Calu3 (cell line): ENCODE data around the gene CASP2. TPM values are rescaled to one million over a fixed set of nuclear protein-coding genes. Genes with fewer than 3 reads are reported as not detected.

Experiments
- BruUV-seq: library from RNA; stranded (reverse); fragments of 400-500 nt; replicated peaks from 2 replicates; lab custom pipeline; 2021; lab: Mats Ljungman, UMichigan
- CTCF ChIA-PET: fragments of 300-600 bp; sonication (Branson Sonifier 250); formaldehyde crosslinking; loops from one replicate; lab custom pipeline; 2022; ENCODE audit warnings: antibody characterized with exemption; lab: Charles Lee
- DNase-seq: peaks from one replicate; pipeline ENCODE4 v3.0.0; 2022
- H3K27ac Mint-ChIP-seq: one replicate; pipeline ENCODE4 v1.8.0; 2022; ENCODE audit warnings: mixed read lengths; ENCODE audit not compliant: unreplicated experiment
- H3K27me3 Mint-ChIP-seq: one replicate; pipeline ENCODE4 v1.8.0; 2022; ENCODE audit warnings: mixed read lengths; ENCODE audit not compliant: unreplicated experiment
- H3K36me3 Mint-ChIP-seq: one replicate; pipeline ENCODE4 v1.8.0; 2022; ENCODE audit warnings: mild to moderate bottlenecking, moderate library complexity, mixed read lengths; ENCODE audit not compliant: insufficient read depth, unreplicated experiment
- H3K4me1 Mint-ChIP-seq: one replicate; pipeline ENCODE4 v1.8.0; 2022; ENCODE audit warnings: mild to moderate bottlenecking, low read depth, mixed read lengths; ENCODE audit not compliant: unreplicated experiment
- H3K4me3 Mint-ChIP-seq: one replicate; pipeline ENCODE4 v1.8.0; 2022; ENCODE audit warnings: mild to moderate bottlenecking, low read depth, moderate library complexity, mixed read lengths; ENCODE audit not compliant: unreplicated experiment
- H3K9me3 Mint-ChIP-seq: one replicate; pipeline ENCODE4 v1.8.0; 2022; ENCODE audit warnings: low read depth, mixed read lengths; ENCODE audit not compliant: unreplicated experiment
- intact Hi-C: fragments of 100-400 bp; cut with micrococcal nuclease; formaldehyde crosslinking; loops from one replicate; pipeline ENCODE4 v1.10.0; 2022; ENCODE audit not compliant: unreplicated experiment
- total RNA-seq: library from RNA; stranded (reverse); gene quantifications from 2 replicates; pipeline ENCODE4 v1.2.3, GENCODE V29; 2022
- TF ChIP-seq, protein P1 (sequence below): fragments of 200-600 bp; IDR thresholded peaks from one replicate; pipeline ENCODE4 v1.8.0; 2022; ENCODE audit warnings: antibody characterized with exemption; ENCODE audit not compliant: unreplicated experiment

Gene CASP2
- total RNA-seq, 1 experiment from 2014 or later, result 51.3 TPM

DNA sequence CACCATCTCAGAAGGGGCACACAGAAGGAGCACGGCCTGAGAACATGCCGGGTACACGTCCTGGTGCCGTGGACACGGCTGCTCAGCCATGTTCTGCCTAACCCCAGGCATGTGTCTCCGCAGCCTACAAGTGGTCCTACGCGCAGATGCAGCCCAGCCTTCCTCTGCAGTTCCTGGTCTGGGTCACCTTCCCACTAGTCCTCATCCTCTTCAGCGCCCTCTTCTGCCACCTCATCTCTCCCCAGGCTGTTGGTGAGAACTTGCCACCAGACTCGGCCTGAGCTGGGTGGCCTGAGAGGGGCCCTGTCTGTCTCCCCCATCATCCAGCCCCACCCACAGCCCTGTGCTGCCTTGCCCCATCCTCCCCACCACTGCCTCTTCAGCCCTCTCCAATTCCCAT, 33.1 kb downstream of the CASP2 start:
- no peak overlapping the region for H3K4me3 Mint-ChIP-seq
- no peaks in the 10 kb centered on the region for H3K36me3 Mint-ChIP-seq
- TF ChIP-seq, protein P1, sequence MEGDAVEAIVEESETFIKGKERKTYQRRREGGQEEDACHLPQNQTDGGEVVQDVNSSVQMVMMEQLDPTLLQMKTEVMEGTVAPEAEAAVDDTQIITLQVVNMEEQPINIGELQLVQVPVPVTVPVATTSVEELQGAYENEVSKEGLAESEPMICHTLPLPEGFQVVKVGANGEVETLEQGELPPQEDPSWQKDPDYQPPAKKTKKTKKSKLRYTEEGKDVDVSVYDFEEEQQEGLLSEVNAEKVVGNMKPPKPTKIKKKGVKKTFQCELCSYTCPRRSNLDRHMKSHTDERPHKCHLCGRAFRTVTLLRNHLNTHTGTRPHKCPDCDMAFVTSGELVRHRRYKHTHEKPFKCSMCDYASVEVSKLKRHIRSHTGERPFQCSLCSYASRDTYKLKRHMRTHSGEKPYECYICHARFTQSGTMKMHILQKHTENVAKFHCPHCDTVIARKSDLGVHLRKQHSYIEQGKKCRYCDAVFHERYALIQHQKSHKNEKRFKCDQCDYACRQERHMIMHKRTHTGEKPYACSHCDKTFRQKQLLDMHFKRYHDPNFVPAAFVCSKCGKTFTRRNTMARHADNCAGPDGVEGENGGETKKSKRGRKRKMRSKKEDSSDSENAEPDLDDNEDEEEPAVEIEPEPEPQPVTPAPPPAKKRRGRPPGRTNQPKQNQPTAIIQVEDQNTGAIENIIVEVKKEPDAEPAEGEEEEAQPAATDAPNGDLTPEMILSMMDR, result no peak
- H3K9me3 Mint-ChIP-seq, result no peaks in the 10 kb centered on the region
- CTCF ChIA-PET, result interaction anchor here (0.7 to 1.5 kb wide), 5 partner anchors 10 to 122 kb away, joined by 3 to 6 read pairs (median 4); partner anchors contain the start of genes EPHA1 and TAS2R60
- no TSS peak for BruUV-seq
- H3K4me1 Mint-ChIP-seq, result peaks cover 48% of the 10 kb centered on the region
- intact Hi-C loops, result loop anchor here (2.0 to 5.0 kb wide), 3 partner anchors 51 to 96 kb away; partner anchors contain the start of gene EPHA1
- no peaks in the 10 kb centered on the region for H3K27me3 Mint-ChIP-seq
- H3K27ac Mint-ChIP-seq, result no peak overlapping the region
- no peak for DNase-seq

DNA sequence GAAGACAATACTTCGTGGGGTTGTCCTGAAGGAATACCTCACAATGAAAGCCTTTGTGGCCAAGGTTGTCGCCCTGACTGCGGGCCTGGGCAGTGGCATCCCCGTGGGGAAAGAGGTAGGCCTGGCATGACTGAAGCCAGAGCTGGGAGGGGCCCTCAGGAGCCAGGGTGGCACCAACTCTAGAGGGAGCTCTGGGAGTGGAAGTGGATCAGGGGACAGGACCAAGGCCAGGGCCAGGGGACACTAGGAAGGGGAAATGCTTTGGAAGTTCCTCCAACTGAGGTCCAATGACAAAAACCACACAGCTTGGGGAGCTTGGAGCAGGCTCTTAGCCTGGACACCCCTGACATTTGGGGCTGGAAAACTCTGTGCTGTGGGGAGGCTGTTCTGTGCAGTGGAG, 33.6 kb downstream of the CASP2 start:
- no peaks in the 10 kb centered on the region for H3K9me3 Mint-ChIP-seq
- no peak overlapping the region for H3K27ac Mint-ChIP-seq
- H3K36me3 Mint-ChIP-seq, result no peaks in the 10 kb centered on the region
- no peak overlapping the region for H3K4me3 Mint-ChIP-seq
- TF ChIP-seq, protein P1, result peak; percentile 52
- H3K4me1 Mint-ChIP-seq, result peaks cover 45% of the 10 kb centered on the region
- CTCF ChIA-PET, result interaction anchor here (0.5 to 1.5 kb wide), 7 partner anchors 9 to 122 kb away, joined by 3 to 6 read pairs (median 4); partner anchors contain the start of genes EPHA1 and TAS2R60
- no TSS peak for BruUV-seq
- H3K27me3 Mint-ChIP-seq, result no peaks in the 10 kb centered on the region
- intact Hi-C loops, result loop anchor here (2.0 to 5.0 kb wide), 3 partner anchors 51 to 95 kb away; partner anchors contain the start of gene EPHA1
- DNase-seq, result peak; percentile 70

DNA sequence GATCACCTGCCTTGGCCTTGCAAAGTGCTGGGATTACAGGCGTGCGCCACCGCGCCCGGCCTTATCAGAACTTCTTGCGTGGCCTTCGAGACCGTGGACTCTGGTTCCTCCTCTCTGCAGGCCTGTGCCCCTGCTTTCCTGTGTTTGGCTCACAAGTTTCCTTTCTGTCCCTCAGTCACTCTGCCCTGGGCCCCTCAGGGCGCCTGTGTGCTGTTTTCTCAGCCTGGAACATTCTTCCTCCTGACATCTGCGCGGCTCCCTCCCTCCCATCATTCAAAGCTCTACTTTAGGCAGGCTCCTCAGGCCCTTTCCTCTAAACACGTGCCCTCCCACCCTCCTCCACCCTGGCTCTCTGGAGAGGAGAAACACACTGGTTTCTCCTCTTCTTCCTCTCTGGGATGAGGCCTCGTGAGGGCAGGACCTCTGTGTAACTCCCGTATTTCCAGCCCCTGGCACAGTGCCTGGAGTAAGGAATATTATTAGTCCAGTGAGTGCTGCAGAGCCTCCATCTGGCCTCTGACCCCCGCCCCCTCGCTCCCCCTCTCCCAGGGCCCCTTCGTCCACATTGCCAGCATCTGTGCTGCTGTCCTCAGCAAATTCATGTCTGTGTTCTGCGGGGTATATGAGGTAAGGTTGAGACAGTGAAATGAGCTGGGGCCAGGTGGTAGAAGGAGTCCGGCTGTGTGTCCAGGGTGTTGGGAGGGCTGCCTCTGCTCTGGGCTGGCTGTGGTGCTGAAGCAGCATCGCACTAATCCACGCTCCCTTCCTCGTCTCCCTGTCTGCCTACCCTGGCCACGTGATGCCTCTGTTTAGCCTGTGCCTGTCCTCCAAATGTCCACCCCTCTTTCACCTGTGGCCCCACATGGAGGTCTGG, 34.8 kb downstream of the CASP2 start:
- Mint-ChIP-seq H3K9me3 (no peaks in the 10 kb centered on the region), H3K36me3 (no peaks in the 10 kb centered on the region), H3K27ac (no peak overlapping the region), H3K4me1 (peaks cover 39% of the 10 kb centered on the region), H3K4me3 (no peak overlapping the region), H3K27me3 (no peaks in the 10 kb centered on the region)
- TF ChIP-seq, protein P1, result no peak
- no TSS peak for BruUV-seq
- no peak for DNase-seq
- CTCF ChIA-PET, result interaction anchor here (1.5 kb wide), 1 partner anchor 8 kb away, joined by 6 read pairs; no protein-coding TSS in a partner anchor
- intact Hi-C loops, result loop anchor here (5.0 kb wide), 1 partner anchor 49 kb away; no protein-coding TSS in a partner anchor

DNA sequence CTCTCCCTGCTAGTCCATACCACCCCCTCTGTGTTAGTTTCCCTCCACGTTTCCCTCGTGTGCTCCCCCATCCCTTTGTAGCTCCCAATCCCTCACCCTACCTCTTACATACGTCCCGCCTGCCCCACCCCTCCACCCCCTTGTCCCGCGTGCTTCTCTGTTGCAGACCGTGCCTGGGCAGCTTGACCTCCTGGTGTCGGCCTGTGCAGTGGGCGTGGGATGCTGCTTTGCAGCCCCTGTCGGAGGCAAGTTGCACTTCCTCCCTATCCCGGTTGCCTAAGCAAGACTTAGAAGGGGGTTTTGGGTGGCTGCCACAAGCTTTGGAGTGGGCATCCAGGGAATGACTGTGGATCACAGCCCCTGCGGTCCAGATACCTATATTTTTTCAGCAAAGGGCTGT, 35.5 kb downstream of the CASP2 start:
- CTCF ChIA-PET, result no interaction called here
- no peaks in the 10 kb centered on the region for H3K9me3 Mint-ChIP-seq
- intact Hi-C loops, result loop anchor here (5.0 kb wide), 1 partner anchor 49 kb away; no protein-coding TSS in a partner anchor
- no peaks in the 10 kb centered on the region for H3K27me3 Mint-ChIP-seq
- H3K4me1 Mint-ChIP-seq, result peaks cover 39% of the 10 kb centered on the region
- TF ChIP-seq, protein P1, result no peak
- DNase-seq, result no peak
- BruUV-seq, result no TSS peak
- no peak overlapping the region for H3K27ac Mint-ChIP-seq
- no peaks in the 10 kb centered on the region for H3K36me3 Mint-ChIP-seq
- H3K4me3 Mint-ChIP-seq, result no peak overlapping the region
